GM12865 (cell line): Measurements from ENCODE around the gene PEX11G.

Experiments used
- DNase-seq: peaks from one replicate; pipeline ENCODE4 v3.0.0; 2010; ENCODE audit warnings: low read depth
- H3K4me3 ChIP-seq: 2 replicates; pipeline ENCODE4 v1.5.1; 2011; ENCODE audit warnings: mild to moderate bottlenecking, low read depth, low read length, control low read depth
- CTCF ChIP-seq: IDR thresholded peaks from 2 replicates; pipeline ENCODE4 v1.5.1; 2011; ENCODE audit warnings: low read length, control low read depth, low read depth, inconsistent platforms; ENCODE audit not compliant: insufficient read depth; ENCODE audit errors: missing control alignments

The PEX11G gene

GRCh38 chr19:7524992-7525739 is 36.3 kb upstream of the PEX11G start:
- DNase-seq, result no peak
- H3K4me3 ChIP-seq, result no peak overlapping the region
- no peak for TF ChIP-seq CTCF

DNA sequence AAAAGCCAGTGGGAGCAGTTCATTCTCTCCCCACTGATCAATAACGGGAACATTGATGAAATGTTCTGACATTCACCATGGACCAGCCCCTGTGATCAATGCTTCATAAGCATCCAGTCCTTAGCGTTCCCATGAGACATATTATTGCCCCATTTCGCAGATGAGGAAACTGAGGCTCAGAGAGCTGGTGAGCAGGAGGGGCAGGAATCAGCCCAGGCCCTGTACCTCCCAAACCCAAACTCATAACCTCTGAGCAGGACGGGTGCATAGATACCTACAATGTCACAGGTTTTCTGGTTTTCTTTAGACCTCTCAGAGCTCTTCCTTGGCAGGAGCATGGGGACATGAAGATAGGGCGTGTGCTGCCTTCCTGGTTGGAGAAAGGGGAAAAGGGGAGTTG is 35.7 kb upstream of the PEX11G start:
- no peak overlapping the region for H3K4me3 ChIP-seq
- DNase-seq, result no peak
- TF ChIP-seq CTCF, result no peak

DNA sequence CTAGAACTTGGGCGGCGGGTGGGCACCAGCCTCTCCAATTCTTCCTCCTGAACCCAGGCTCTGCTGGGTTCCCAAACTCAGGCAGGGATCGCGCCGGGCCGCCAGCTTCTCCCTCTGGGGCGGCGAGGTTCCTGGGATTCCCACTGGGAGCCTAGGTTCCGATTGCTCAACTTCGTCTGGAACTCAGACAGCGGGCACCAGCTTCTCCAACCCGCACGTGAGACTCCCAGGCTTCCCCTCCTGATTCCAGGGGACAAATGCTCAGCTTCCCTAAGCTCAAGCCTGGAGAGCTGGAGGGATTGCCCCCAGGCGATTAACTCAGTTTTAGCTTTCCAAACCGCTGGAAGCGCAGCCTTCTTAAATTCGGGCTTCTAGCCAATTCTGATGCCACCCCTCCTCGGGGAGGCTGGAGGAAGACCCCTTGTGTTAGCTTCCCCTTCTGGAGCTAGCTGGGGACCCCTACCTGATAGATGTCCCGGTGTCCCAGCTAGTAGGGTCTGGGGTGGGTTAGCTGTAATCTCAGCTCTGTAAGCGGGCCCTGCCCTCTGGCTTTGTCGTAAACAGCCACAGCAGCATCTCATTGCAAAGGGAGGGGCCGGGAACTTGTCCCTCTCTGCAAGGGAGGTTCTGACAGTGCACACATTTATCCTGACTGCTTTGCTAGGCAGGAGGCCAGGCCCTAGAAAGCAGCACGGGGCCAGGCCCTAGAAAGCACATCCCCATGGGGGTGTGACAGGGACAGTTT is 34.3 kb upstream of the PEX11G start:
- no peak for TF ChIP-seq CTCF
- DNase-seq, result no peak
- peak overlapping the region; percentile 63 for H3K4me3 ChIP-seq

GRCh38 chr19:7522072-7522922 is 33.5 kb upstream of the PEX11G start, which contains the start of gene MCOLN1:
Gene MCOLN1, plus strand, starts transcription at chr19:7522624. Its CDS starts 127 bp downstream, at chr19:7522751.
- TF ChIP-seq CTCF, result no peak

DNA sequence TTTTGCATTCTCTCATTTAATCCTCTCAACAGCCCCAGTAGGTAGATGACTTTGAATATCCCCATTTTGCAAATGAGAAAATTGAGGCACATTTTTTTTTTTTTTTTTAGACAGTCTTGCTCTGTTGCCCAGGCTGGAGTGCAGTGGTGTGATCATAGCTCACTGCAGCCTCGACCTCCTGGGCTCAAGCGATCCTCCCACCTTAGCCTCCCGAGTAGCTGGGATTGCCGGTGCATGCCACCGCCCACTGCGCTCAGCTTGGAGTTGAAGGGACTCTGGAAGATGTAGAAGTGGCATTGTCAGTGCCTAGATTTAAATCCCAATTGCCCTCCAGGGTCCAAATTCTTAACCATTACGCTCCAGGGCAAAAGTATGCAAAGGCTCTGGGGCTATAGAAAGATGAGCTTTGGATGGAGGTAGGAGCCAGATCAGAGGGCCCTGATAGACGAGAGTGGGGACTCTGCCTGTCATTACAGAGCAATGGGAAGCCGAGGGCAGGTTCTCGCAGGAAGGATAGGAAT is 32.8 kb upstream of the PEX11G start:
- no peak for TF ChIP-seq CTCF
- no peak for DNase-seq
- no peak overlapping the region for H3K4me3 ChIP-seq

More at GRCh38 chr19:7522072-7522922, 33.5 kb upstream of the PEX11G start, which contains the start of gene MCOLN1:
- H3K4me3 ChIP-seq, result peak within 1 kb of the TSS; percentile 63
- peak; percentile 99 for DNase-seq

DNA sequence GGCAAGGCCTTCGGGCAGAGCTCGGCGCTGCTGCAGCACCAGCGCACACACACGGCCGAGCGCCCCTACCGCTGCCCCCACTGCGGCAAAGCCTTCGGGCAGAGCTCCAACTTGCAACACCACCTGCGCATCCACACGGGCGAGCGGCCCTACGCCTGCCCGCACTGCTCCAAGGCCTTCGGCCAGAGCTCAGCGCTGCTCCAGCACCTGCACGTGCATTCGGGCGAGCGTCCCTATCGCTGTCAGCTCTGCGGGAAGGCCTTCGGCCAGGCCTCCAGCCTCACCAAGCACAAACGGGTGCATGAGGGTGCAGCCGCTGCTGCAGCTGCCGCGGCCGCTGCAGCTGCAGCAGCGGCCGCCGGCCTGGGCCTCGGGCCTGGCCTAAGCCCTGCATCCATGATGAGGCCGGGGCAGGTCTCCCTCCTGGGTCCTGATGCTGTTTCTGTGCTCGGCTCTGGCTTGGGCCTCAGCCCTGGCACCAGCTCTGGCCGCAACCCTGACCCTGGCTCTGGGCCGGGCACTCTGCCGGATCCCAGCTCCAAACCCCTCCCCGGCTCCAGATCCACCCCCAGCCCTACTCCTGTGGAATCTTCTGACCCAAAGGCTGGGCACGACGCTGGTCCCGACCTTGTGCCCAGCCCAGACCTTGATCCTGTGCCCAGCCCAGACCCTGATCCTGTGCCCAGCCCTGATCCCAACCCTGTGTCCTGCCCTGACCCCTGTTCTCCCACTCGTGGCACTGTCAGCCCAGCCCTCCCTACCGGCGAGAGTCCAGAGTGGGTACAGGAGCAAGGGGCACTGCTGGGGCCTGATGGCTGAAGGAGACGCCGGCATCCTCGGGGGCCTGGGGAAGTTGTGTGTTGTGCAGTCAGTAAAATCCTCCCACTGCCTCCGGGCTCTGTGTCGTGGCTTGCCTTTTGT is 31.6 kb upstream of the PEX11G start:
- H3K4me3 ChIP-seq, result no peak overlapping the region
- TF ChIP-seq CTCF, result no peak
- DNase-seq, result no peak
